NCI-H526 (cell line): Measurements from ENCODE around the gene KAZN.

Source experiments
- DNase-seq, 2 experiments: peaks; one replicate each; lab custom pipeline; 2025; lab: John Stamatoyannopoulos, UW

The KAZN gene

DNA sequence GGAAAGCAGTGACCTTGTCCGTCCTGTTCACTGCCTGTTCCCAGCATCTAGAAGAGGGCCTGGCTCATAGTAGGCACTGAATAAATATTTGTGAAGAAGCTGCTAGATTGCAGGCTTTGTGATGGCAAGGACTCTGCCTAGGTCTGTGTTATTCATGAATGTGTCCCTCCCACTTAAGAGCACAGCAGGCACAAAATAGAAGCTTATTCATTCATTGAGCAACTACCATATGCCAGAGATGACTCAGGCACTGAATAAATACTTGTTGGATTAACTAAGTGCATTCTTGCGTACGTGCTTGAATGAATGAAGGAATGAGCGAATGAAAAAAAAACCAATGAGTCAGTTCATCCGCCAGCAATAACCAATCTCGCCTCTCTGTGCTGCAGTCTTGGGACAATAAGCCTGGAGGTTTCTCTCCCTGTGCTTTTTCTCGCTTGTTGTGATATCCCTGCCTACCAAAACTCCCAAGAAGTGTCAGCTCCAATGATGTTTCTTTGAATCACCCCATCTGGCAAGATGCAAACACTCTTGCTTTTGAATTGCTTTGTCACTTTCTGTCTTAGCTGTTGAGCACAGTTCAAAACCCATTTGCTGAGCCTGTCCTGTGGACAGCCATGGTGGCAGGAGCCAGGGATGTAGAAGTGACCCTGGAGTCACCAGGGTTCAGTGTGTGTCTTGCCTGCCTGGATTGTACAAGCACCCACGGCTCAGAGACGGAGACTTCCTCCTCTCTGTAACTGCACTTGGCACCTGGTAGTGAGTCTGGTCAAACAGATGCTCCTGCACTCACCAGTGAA, 143.9 kb downstream of the KAZN start:
- DNase-seq: no peak

GRCh38 chr1:14743368-14743767, 144.9 kb downstream of the KAZN start:
- DNase-seq: no peak

DNA sequence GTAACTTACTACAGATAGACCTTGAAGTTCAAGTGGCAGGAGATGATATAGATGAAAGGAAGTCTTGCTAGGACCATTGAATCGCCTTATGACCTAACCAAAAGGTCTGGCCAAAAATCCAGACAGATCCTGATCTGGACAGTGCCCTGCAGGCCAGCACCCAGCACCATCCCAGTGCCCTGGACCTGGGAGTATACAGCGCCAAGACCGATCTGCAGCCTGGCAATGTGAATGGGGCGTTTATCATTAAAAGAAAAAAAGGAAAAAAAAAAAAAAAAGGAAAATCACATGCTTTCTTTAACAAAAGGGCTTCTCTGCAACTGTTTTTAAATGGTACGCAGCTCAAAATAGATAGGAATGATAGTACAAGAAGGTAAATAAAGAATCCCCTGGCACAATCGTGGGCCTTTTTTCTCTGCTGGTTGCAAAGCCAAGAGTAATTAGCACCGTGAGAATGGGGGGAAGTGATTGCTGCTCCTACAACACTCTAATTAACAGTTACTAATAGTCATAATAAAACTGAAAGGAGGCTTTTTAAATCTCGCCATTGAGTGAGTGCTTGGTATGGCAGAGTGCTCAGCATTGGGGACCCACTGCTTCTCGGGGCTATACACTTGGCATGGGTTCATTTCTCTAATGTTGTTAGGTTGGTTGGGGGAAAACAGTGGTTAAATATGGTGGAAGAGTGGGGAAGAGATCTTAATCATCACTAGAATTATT, 146.7 kb downstream of the KAZN start:
- no peak for DNase-seq

DNA sequence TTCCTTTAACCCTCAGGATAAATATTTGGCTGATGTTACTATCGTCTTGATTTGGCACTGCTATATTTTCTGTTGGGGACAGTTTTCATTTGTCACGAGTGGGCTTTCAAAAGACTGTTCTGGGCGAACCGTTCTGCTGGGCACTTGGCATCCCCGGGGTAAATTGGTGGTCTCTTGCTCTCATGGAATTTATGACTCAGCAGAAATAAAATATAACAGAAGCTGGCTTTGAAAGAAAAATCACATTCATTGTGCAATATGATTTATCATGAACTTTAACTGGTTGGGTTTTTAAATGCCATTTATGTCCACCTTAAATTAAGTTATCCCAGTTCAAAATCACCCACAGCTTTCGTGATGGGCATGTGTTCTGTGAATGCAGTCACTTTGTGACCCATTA, 147.3 kb downstream of the KAZN start:
- DNase-seq: no peak

- no peak for DNase-seq
These were observed 147.9 kb downstream of the KAZN start for GRCh38 chr1:14746393-14746792.

DNA sequence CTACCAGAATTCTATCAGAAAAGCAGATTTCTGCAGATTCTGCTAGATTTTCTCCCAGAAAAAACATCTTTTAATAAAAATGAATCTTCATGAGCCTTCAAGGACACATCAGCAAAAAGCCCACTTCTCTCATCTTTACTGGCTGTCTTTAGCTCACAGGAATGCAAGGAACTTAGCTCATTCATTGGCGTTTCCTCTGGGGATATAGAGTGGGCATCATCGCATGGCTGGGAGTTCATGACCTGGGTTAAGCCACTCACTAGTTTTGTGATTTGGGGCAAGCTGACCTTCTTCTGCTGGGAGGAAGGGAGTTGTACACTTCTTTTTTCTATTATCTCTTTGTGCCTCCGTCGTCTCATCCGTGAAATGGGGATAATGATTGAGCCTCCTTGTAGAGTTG, 149.7 kb downstream of the KAZN start:
- DNase-seq: no peak

- DNase-seq: no peak
These were observed 150.5 kb downstream of the KAZN start for GRCh38 chr1:14748977-14749376.

GRCh38 chr1:14750490-14750889, 152.0 kb downstream of the KAZN start:
- DNase-seq: no peak

DNA sequence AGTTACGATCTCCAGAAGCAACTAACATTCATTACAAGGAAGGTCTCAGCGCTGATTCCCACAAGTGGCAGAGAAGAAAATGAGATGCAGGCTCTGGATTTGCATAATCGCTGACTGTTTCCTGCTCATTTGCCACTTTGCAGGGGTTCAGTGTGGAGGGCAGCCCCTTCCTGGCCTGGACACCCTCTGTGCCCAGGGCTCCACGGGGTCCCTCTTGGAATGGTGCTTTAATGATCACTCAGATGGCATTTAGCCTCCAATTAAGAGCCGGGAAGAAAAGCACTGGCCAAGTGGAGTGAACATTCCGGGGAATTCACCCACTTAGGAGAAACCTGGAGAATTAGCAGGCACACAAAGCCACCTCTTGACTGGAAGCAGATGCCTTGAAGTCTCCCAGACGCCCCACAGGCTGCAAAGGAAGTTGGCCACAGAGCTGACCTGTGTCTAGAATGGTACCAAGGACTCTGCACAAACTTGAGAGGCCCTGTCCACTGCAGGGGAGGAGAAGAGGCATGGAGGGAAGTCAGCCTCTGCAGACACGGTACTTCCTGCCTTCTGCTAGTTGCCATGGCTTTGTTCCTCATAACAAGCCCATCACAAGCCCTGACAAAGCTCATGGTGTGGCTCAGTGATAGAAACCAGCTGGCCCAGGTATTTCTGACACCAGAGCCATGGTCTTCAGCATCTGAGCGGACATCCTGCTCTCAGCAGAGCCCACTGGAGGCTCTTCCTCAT, 157.2 kb downstream of the KAZN start:
- peak in 1 of 2 experiments; percentile 42 for DNase-seq

GRCh38 chr1:14756589-14757285, 158.3 kb downstream of the KAZN start:
- no peak for DNase-seq

GRCh38 chr1:14757286-14757625, 158.8 kb downstream of the KAZN start:
- DNase-seq: no peak

GRCh38 chr1:14759042-14759818, 160.7 kb downstream of the KAZN start:
- DNase-seq: no peak

DNA sequence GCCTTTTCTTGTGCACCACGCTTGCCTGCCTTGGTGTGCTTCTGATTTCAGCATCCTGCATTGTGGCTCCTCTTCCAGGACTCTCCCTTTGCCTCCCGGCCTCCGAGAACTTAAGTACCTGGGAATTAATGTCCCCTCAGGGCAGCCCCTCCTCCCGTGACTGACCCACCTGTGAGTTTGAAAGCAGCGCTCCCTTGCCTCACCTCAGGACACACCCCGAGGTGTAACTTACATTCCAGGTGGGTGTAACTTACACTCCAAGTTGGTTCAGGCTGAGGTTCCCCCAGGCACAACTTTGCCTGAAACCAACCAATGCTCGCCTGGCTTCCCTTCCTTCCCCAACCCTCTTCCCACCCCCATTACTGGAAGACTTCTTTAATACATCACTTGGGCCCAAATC, 161.4 kb downstream of the KAZN start:
- DNase-seq: no peak

GRCh38 chr1:14760780-14761179, 162.3 kb downstream of the KAZN start:
- DNase-seq: no peak

- DNase-seq: peak in 1 of 2 experiments; percentile 26
These were observed 163.0 kb downstream of the KAZN start for GRCh38 chr1:14761291-14762153.

DNA sequence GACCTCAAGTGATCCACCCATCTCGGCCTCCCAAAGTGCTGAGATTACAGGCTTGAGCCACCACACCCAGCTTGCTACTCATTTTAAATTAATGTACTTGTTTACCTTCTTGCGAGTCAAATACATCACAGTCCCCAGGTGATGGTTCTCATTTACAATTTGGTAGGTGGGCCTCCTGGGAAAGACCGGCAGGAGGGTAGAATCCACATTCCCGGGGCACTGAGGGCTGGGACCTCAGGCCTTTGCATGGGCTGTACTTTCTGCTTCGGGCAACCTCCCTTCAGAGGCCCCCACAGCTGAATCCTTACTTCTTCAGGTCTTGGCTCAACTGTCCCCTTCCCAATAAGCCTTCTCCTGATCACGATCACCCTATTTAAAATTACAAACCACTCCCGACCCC, 165.5 kb downstream of the KAZN start:
- DNase-seq: no peak

- no peak for DNase-seq
These were observed 167.3 kb downstream of the KAZN start for GRCh38 chr1:14765773-14766172.

DNA sequence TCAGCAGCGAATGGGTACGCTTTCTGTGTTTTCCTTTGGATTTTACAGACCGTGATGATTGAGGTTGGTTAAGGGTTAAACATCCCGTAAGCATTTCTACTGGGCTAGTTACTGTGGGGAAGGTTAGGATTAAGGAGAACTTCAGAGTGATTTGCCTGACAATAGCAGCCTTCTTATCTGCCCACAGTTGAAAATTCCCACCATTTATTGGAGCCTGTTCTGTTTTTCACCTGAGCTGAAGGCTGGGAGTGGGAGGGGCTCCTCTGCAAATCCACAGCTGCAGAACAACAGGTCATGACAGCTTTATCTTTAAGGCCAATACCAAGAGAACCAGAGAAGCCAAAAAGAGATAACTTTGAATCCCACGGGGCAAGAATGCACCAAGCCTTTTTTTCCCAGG, 168.6 kb downstream of the KAZN start:
- DNase-seq: no peak

- no peak for DNase-seq
These were observed 170.3 kb downstream of the KAZN start for GRCh38 chr1:14768582-14769304.
